Right atrium auricular region (tissue), 2 donors: ENCODE measurements around the gene TMPRSS3. TPM values are rescaled to one million over a fixed set of nuclear protein-coding genes. Genes with fewer than 3 reads are reported as not detected.

Source experiments
- DNase-seq: peaks from one replicate; pipeline ENCODE4 v3.0.0-alpha.2; 2019; ENCODE audit warnings: low spot score
- H3K27ac ChIP-seq, 2 donors: fragments of 200-600 bp; sonication (generic); 1 replicate in 1 of 2; 2 replicates in 1 of 2; pipeline ENCODE4 v1.5.1; 2016 to 2019
- H3K27me3 ChIP-seq, 2 donors: fragments of 200-600 bp; sonication (generic); one replicate each; pipeline versions ENCODE4 v1.5.1 to v1.6.0; 2017 to 2019
- H3K36me3 ChIP-seq: fragments of 200-600 bp; sonication (generic); one replicate; pipeline ENCODE4 v1.5.1; 2016
- H3K4me1 ChIP-seq, 2 donors: fragments of 200-600 bp; sonication (generic); one replicate each; pipeline versions ENCODE4 v1.5.1 to v1.6.0; 2017 to 2019
- H3K4me3 ChIP-seq, 2 donors: fragments of 200-600 bp; sonication (generic); 1 replicate in 1 of 2; 2 replicates in 1 of 2; pipeline ENCODE4 v1.5.1; 2017 to 2019; ENCODE audit warnings: mild to moderate bottlenecking in 1 of 2, moderate library complexity in 1 of 2
- H3K9me3 ChIP-seq, 2 donors: fragments of 200-600 bp; sonication (generic); one replicate each; pipeline ENCODE4 v1.5.1; 2019
- total RNA-seq, 2 donors: library from RNA; depleted of rRNA; stranded (reverse); fragments of >200 nt; gene quantifications; one replicate each; pipeline ENCODE4 v1.1.0, GENCODE V29; 2016
- TF ChIP-seq, protein P1 (sequence below), 2 donors: fragments of 200-600 bp; sonication (generic); IDR thresholded peaks; one replicate each; pipeline ENCODE4 v1.5.1; 2019; ENCODE audit warnings: antibody characterized with exemption in 2 of 2

TMPRSS3 gene
- total RNA-seq, 2 donors from 2014 or later = 1.1 to 2.4 TPM

DNA sequence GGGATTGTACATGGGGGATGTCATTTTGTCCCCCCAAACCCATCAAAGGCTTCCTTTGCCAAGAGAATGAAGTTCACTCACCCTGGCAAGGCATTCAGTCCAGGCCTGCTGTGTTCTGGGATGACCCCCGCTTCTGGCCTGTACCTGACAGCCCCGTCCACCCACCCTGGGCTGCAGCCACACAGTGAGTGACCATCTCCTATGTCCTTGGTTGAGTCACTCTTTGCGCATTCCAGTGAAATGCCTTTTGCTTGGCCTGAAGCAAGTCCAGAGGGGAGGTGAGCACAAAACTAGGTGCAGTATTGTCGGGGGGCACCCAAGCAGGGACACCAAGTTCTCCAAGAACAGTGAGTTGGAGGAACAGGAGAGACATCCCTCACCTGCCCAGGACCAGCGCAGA, 10.2 kb downstream of the TMPRSS3 start:
- Histone ChIP-seq H3K9me3 (peaks cover 0 to 15% of the 10 kb centered on the region in 2 donors), H3K4me1 (no peaks in the 10 kb centered on the region), H3K27me3 (no peaks in the 10 kb centered on the region), H3K4me3 (no peak overlapping the region), H3K36me3 (no peaks in the 10 kb centered on the region), H3K27ac (no peak overlapping the region)
- DNase-seq = no peak
- TF ChIP-seq, protein P1, sequence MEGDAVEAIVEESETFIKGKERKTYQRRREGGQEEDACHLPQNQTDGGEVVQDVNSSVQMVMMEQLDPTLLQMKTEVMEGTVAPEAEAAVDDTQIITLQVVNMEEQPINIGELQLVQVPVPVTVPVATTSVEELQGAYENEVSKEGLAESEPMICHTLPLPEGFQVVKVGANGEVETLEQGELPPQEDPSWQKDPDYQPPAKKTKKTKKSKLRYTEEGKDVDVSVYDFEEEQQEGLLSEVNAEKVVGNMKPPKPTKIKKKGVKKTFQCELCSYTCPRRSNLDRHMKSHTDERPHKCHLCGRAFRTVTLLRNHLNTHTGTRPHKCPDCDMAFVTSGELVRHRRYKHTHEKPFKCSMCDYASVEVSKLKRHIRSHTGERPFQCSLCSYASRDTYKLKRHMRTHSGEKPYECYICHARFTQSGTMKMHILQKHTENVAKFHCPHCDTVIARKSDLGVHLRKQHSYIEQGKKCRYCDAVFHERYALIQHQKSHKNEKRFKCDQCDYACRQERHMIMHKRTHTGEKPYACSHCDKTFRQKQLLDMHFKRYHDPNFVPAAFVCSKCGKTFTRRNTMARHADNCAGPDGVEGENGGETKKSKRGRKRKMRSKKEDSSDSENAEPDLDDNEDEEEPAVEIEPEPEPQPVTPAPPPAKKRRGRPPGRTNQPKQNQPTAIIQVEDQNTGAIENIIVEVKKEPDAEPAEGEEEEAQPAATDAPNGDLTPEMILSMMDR (IDR thresholded peaks at IDR 0.05) = no peak

DNA sequence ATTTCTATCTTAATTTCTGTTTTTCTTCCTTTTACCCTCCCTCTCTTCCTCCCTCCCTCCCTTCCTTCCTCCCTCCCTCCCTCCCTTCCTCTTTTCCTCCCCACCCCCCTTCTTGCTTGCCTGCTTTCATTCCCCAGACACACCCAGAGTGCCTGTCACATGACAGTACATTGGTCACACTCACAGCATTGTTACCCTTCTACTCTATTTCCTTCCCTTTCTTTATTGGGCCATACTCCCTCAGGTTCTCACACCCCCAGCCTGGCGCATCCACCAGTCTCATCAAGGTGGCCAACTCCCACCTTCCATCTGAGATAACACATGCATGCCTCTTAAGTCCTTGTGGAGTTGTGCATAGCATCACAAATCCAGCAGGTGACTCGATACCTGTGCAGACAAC, 10.9 kb downstream of the TMPRSS3 start:
- no peaks in the 10 kb centered on the region for H3K36me3 ChIP-seq
- H3K4me3 ChIP-seq = no peak overlapping the region
- H3K9me3 ChIP-seq = peaks cover 0 to 15% of the 10 kb centered on the region in 2 donors
- no peaks in the 10 kb centered on the region for H3K4me1 ChIP-seq
- no peaks in the 10 kb centered on the region for H3K27me3 ChIP-seq
- DNase-seq = no peak
- H3K27ac ChIP-seq = no peak overlapping the region
- TF ChIP-seq, protein P1 (IDR thresholded peaks at IDR 0.05) = no peak

DNA sequence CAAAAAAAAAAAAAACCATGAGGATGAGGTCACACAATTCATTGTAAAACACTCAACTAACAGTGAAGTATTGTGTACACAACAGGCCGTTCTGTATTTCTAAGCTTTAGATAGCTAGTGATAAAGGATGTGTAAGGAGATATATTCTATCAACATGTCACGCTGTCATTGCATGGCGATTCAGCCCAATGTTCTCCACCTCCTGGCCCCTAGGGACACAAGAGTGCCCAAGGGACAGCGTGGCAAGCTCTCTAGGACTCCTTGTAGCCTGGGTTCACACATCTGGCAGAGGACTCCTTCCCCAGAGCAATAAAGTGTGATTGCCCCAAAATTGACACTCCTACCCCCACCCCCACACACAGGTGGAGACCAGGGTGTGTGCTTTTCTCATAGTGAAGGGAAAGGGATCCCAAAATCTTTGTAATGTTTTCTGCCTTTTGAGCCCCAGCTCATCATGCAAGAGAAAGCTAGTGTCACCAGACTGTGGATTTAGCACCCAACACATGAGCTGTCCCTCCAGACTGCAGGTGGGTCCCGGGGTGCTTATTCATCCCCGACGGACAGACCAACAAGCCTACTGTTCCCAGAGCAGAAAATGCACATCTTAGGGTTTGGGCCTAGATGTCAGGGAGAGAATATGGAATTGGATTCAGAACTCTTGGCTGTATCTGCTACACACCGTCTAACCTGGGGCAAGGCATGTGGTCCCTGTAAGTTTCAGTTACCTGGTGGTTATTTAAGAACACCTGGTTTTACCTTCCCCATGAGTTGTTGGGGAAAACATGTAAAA, 11.5 kb downstream of the TMPRSS3 start:
- no peaks in the 10 kb centered on the region for H3K4me1 ChIP-seq
- H3K27ac ChIP-seq = no peak overlapping the region
- DNase-seq = no peak
- H3K9me3 ChIP-seq = peaks cover 0 to 15% of the 10 kb centered on the region in 2 donors
- H3K27me3 ChIP-seq = no peaks in the 10 kb centered on the region
- H3K4me3 ChIP-seq = no peak overlapping the region
- no peaks in the 10 kb centered on the region for H3K36me3 ChIP-seq
- TF ChIP-seq, protein P1 (IDR thresholded peaks at IDR 0.05) = no peak

DNA sequence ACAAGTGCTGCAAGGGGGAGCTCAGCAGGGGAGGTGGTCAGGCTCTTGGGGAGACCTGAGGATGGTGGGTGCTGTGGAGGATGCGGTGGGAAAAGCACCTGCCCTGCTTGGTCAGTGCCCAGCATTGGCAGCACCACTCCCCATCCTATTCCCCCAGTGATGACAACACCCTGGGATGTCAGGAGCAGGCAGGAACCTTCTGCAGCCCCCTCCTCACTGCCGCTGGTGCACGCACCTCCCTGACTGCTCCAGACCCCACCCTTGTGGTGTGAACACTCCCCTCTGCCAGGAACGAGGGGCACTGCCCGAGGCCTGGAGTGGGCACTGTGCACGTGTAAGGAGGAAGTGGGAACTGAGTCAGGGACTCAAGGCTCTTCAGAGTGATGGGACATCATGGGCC, 12.5 kb downstream of the TMPRSS3 start:
- no peak overlapping the region for H3K4me3 ChIP-seq
- no peaks in the 10 kb centered on the region for H3K4me1 ChIP-seq
- H3K27me3 ChIP-seq = no peaks in the 10 kb centered on the region
- no peak for DNase-seq
- no peak overlapping the region for H3K27ac ChIP-seq
- H3K36me3 ChIP-seq = no peaks in the 10 kb centered on the region
- TF ChIP-seq, protein P1 (IDR thresholded peaks at IDR 0.05) = no peak
- H3K9me3 ChIP-seq = peaks cover 0 to 15% of the 10 kb centered on the region in 2 donors

DNA sequence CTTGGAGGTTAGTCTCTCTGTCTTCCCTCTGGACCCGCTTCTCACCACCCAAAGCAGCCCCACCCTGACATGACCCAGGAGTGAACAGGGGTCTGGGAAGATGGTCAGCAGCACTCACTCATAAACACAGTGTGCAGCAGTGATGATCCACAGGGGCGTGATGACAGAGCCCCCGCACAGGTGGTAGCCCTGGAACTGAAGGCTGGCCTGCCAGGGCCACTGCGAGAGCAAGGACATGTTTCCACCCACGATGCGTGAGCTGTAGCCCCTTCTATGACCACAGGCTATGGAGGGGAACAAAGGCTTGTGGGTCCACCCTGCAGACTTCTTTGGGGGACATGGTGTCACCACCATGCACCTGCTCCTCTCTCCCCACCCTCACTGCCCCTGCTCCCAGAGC, 12.9 kb downstream of the TMPRSS3 start:
- H3K36me3 ChIP-seq = no peaks in the 10 kb centered on the region
- DNase-seq = no peak
- no peaks in the 10 kb centered on the region for H3K27me3 ChIP-seq
- H3K9me3 ChIP-seq = peaks cover 0 to 15% of the 10 kb centered on the region in 2 donors
- TF ChIP-seq, protein P1 (IDR thresholded peaks at IDR 0.05) = no peak
- no peak overlapping the region for H3K27ac ChIP-seq
- H3K4me3 ChIP-seq = no peak overlapping the region
- H3K4me1 ChIP-seq = no peaks in the 10 kb centered on the region
